ENCODE results near the gene PNPT1. TPM values are rescaled to one million over a fixed set of nuclear protein-coding genes. Genes with fewer than 3 reads are reported as not detected.
"Not testable (repeated sequence)": the region's sequence is repeated elsewhere in the genome, so short reads cannot be mapped to it uniquely, and the experiment has no call there.

Gene PNPT1
- 29.7 TPM for total RNA-seq

- no peaks in the 10 kb centered on the region for H3K36me3 ChIP-seq (ENCODE audit: control insufficient read depth in 3 of 3, insufficient read depth in 3 of 3, low read length in 3 of 3)
- H3K9ac ChIP-seq (ENCODE audit: low read depth in 1 of 3, low read length in 3 of 3) = peak within 1 kb of the TSS; percentile 66 to 84 (median 76)
- no peak within 1 kb of the TSS for H3K27ac ChIP-seq (ENCODE audit: low read depth, low read length)
- H3K4me1 ChIP-seq (ENCODE audit: control insufficient read depth in 3 of 3, insufficient read depth in 3 of 3, low read length in 3 of 3) = peaks cover 0 to 8% (median 0%) of the 10 kb centered on the region in 3 donors
- H3K9me3 ChIP-seq (ENCODE audit: control insufficient read depth in 3 of 3, low read length in 3 of 3) = no peaks in the 10 kb centered on the region
- H3K4me3 ChIP-seq (ENCODE audit: low read length in 3 of 3) = peak within 1 kb of the TSS; percentile 90 to 100 (median 96)
- H3K27me3 ChIP-seq (ENCODE audit: control insufficient read depth in 3 of 3, insufficient read depth in 3 of 3, low read length in 3 of 3) = peaks cover 0 to 2% (median 0%) of the 10 kb centered on the region in 3 donors
Observed at GRCh38 chr2:55693181-55694125, at the start of gene PNPT1. TSS of gene PNPT1 (minus strand) at chr2:55693844. CDS start at chr2:55693823, 21 bp downstream.

- H3K4me3 ChIP-seq (ENCODE audit: low read length in 3 of 3) = no peak overlapping the region
- H3K4me1 ChIP-seq (ENCODE audit: control insufficient read depth in 3 of 3, insufficient read depth in 3 of 3, low read length in 3 of 3) = no peaks in the 10 kb centered on the region
- no peak overlapping the region for H3K27ac ChIP-seq (ENCODE audit: low read depth, low read length)
- no peaks in the 10 kb centered on the region for H3K9me3 ChIP-seq (ENCODE audit: control insufficient read depth in 3 of 3, low read length in 3 of 3)
- H3K9ac ChIP-seq (ENCODE audit: low read depth in 1 of 3, low read length in 3 of 3) = no peak overlapping the region
- H3K36me3 ChIP-seq (ENCODE audit: control insufficient read depth in 3 of 3, insufficient read depth in 3 of 3, low read length in 3 of 3) = no peaks in the 10 kb centered on the region
- H3K27me3 ChIP-seq (ENCODE audit: control insufficient read depth in 3 of 3, insufficient read depth in 3 of 3, low read length in 3 of 3) = no peaks in the 10 kb centered on the region
Observed at GRCh38 chr2:55742996-55743395, 49.4 kb upstream of the PNPT1 start.

GRCh38 chr2:55736019-55736536 is 42.4 kb upstream of the PNPT1 start:
- not testable (repeated sequence) for H3K4me1 ChIP-seq (ENCODE audit: control insufficient read depth in 3 of 3, insufficient read depth in 3 of 3, low read length in 3 of 3); H3K9ac ChIP-seq (ENCODE audit: low read depth in 1 of 3, low read length in 3 of 3); H3K36me3 ChIP-seq (ENCODE audit: control insufficient read depth in 3 of 3, insufficient read depth in 3 of 3, low read length in 3 of 3); H3K4me3 ChIP-seq (ENCODE audit: low read length in 3 of 3); H3K27ac ChIP-seq (ENCODE audit: low read depth, low read length); H3K27me3 ChIP-seq (ENCODE audit: control insufficient read depth in 3 of 3, insufficient read depth in 3 of 3, low read length in 3 of 3); H3K9me3 ChIP-seq (ENCODE audit: control insufficient read depth in 3 of 3, low read length in 3 of 3)

DNA sequence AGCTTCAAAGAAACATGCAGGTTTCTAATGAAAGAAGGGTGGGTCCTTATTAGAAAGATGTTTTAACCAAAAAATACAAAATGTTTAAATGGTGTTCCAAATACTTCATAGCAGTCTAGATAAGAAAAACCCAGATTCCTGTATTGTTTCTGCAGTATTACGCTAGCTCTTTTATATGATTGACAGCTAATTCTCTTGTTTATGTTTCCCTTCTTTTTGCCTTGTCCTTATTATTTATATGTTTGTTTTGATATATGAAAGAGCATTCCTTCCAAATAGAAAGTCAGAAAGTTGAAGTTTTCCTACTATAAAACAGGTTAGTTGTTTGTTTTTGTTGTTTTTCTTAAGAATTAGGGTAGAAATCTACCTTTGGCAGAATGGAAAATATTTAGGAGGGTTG is 41.1 kb upstream of the PNPT1 start:
- no peaks in the 10 kb centered on the region for H3K36me3 ChIP-seq (ENCODE audit: control insufficient read depth in 3 of 3, insufficient read depth in 3 of 3, low read length in 3 of 3)
- no peaks in the 10 kb centered on the region for H3K9me3 ChIP-seq (ENCODE audit: control insufficient read depth in 3 of 3, low read length in 3 of 3)
- H3K4me1 ChIP-seq (ENCODE audit: control insufficient read depth in 3 of 3, insufficient read depth in 3 of 3, low read length in 3 of 3) = no peaks in the 10 kb centered on the region
- H3K27me3 ChIP-seq (ENCODE audit: control insufficient read depth in 3 of 3, insufficient read depth in 3 of 3, low read length in 3 of 3) = peaks cover 0 to 2% (median 0%) of the 10 kb centered on the region in 3 donors
- H3K27ac ChIP-seq (ENCODE audit: low read depth, low read length) = no peak overlapping the region
- H3K9ac ChIP-seq (ENCODE audit: low read depth in 1 of 3, low read length in 3 of 3) = no peak overlapping the region
- no peak overlapping the region for H3K4me3 ChIP-seq (ENCODE audit: low read length in 3 of 3)

GRCh38 chr2:55733335-55733734 is 39.7 kb upstream of the PNPT1 start:
- H3K9me3 ChIP-seq (ENCODE audit: control insufficient read depth in 3 of 3, low read length in 3 of 3) = no peaks in the 10 kb centered on the region

DNA sequence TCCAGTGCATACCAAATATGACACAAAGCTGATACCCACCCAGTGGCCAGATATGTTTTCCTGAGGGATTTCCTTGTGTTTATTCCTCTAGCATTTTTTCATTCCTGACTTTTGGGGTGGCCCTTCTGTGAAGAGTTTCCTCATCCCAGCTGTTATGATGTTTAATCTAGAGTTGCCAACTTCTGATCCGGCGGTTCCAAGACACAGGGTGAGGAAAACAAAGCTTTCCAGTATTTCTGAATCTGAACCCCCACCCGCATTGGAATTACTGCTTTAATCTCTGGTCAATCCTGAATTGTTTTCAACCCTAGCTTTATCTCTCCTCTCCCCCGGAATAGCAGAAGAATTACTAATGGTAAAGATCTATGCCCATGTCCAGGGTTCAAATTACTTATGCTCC is 39.2 kb upstream of the PNPT1 start:
- Histone ChIP-seq H3K4me3 (ENCODE audit: low read length in 3 of 3) (no peak overlapping the region), H3K9me3 (ENCODE audit: control insufficient read depth in 3 of 3, low read length in 3 of 3) (no peaks in the 10 kb centered on the region), H3K36me3 (ENCODE audit: control insufficient read depth in 3 of 3, insufficient read depth in 3 of 3, low read length in 3 of 3) (no peaks in the 10 kb centered on the region), H3K27ac (ENCODE audit: low read depth, low read length) (no peak overlapping the region), H3K4me1 (ENCODE audit: control insufficient read depth in 3 of 3, insufficient read depth in 3 of 3, low read length in 3 of 3) (no peaks in the 10 kb centered on the region), H3K9ac (ENCODE audit: low read depth in 1 of 3, low read length in 3 of 3) (no peak overlapping the region), H3K27me3 (ENCODE audit: control insufficient read depth in 3 of 3, insufficient read depth in 3 of 3, low read length in 3 of 3) (peaks cover 0 to 2% (median 0%) of the 10 kb centered on the region in 3 donors)

More at GRCh38 chr2:55733335-55733734, 39.7 kb upstream of the PNPT1 start:
- Histone ChIP-seq H3K9ac (ENCODE audit: low read depth in 1 of 3, low read length in 3 of 3) (no peak overlapping the region), H3K4me3 (ENCODE audit: low read length in 3 of 3) (no peak overlapping the region), H3K27me3 (ENCODE audit: control insufficient read depth in 3 of 3, insufficient read depth in 3 of 3, low read length in 3 of 3) (peaks cover 0 to 2% (median 0%) of the 10 kb centered on the region in 3 donors), H3K4me1 (ENCODE audit: control insufficient read depth in 3 of 3, insufficient read depth in 3 of 3, low read length in 3 of 3) (no peaks in the 10 kb centered on the region), H3K36me3 (ENCODE audit: control insufficient read depth in 3 of 3, insufficient read depth in 3 of 3, low read length in 3 of 3) (no peaks in the 10 kb centered on the region), H3K27ac (ENCODE audit: low read depth, low read length) (no peak overlapping the region)

- no peaks in the 10 kb centered on the region for H3K4me1 ChIP-seq (ENCODE audit: control insufficient read depth in 3 of 3, insufficient read depth in 3 of 3, low read length in 3 of 3)
- H3K4me3 ChIP-seq (ENCODE audit: low read length in 3 of 3) = no peak overlapping the region
- H3K9ac ChIP-seq (ENCODE audit: low read depth in 1 of 3, low read length in 3 of 3) = no peak overlapping the region
- no peak overlapping the region for H3K27ac ChIP-seq (ENCODE audit: low read depth, low read length)
- H3K36me3 ChIP-seq (ENCODE audit: control insufficient read depth in 3 of 3, insufficient read depth in 3 of 3, low read length in 3 of 3) = no peaks in the 10 kb centered on the region
- no peaks in the 10 kb centered on the region for H3K9me3 ChIP-seq (ENCODE audit: control insufficient read depth in 3 of 3, low read length in 3 of 3)
- H3K27me3 ChIP-seq (ENCODE audit: control insufficient read depth in 3 of 3, insufficient read depth in 3 of 3, low read length in 3 of 3) = peaks cover 0 to 2% (median 0%) of the 10 kb centered on the region in 3 donors
Observed at GRCh38 chr2:55729136-55729685, 35.6 kb upstream of the PNPT1 start.

DNA sequence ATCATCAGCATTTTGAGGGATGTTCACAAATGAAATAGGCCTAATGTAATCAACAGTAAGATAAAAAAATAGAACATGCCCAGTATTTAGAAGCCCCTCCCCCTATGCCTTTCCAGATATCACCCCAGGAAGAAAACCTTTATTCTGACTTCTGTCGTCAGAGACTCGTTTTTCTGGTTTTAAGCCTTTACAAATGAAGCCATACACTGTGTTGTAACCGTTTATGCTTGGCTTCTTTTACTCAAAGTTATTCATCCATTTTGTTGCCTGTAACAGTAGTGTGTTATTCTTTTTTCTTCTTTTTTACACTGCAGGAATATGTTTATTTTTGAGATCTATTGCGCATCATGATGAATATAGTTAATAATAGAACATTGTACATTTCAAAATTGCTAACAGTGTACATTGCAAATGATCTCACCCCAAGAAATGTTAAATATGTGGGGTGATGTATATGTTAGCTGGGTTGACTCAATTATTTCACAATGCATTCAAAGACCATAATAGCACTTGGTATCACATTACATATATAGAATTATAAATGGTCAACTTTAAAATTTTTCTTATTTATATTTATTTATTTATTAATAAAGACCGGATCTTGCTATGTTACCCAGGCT is 28.1 kb upstream of the PNPT1 start:
- H3K27ac ChIP-seq (ENCODE audit: low read depth, low read length) = no peak overlapping the region
- H3K4me1 ChIP-seq (ENCODE audit: control insufficient read depth in 3 of 3, insufficient read depth in 3 of 3, low read length in 3 of 3) = no peaks in the 10 kb centered on the region
- no peak overlapping the region for H3K4me3 ChIP-seq (ENCODE audit: low read length in 3 of 3)
- H3K36me3 ChIP-seq (ENCODE audit: control insufficient read depth in 3 of 3, insufficient read depth in 3 of 3, low read length in 3 of 3) = no peaks in the 10 kb centered on the region
- H3K9ac ChIP-seq (ENCODE audit: low read depth in 1 of 3, low read length in 3 of 3) = no peak overlapping the region
- no peaks in the 10 kb centered on the region for H3K27me3 ChIP-seq (ENCODE audit: control insufficient read depth in 3 of 3, insufficient read depth in 3 of 3, low read length in 3 of 3)
- H3K9me3 ChIP-seq (ENCODE audit: control insufficient read depth in 3 of 3, low read length in 3 of 3) = no peaks in the 10 kb centered on the region

- Histone ChIP-seq H3K36me3 (ENCODE audit: control insufficient read depth in 3 of 3, insufficient read depth in 3 of 3, low read length in 3 of 3) (no peaks in the 10 kb centered on the region), H3K27ac (ENCODE audit: low read depth, low read length) (no peak overlapping the region), H3K9ac (ENCODE audit: low read depth in 1 of 3, low read length in 3 of 3) (no peak overlapping the region), H3K4me3 (ENCODE audit: low read length in 3 of 3) (no peak overlapping the region), H3K9me3 (ENCODE audit: control insufficient read depth in 3 of 3, low read length in 3 of 3) (no peaks in the 10 kb centered on the region), H3K4me1 (ENCODE audit: control insufficient read depth in 3 of 3, insufficient read depth in 3 of 3, low read length in 3 of 3) (no peaks in the 10 kb centered on the region), H3K27me3 (ENCODE audit: control insufficient read depth in 3 of 3, insufficient read depth in 3 of 3, low read length in 3 of 3) (no peaks in the 10 kb centered on the region)
Observed at GRCh38 chr2:55720417-55720816, 26.8 kb upstream of the PNPT1 start.

- H3K4me3 ChIP-seq (ENCODE audit: low read length in 3 of 3) = no peak overlapping the region
- no peaks in the 10 kb centered on the region for H3K36me3 ChIP-seq (ENCODE audit: control insufficient read depth in 3 of 3, insufficient read depth in 3 of 3, low read length in 3 of 3)
- no peak overlapping the region for H3K27ac ChIP-seq (ENCODE audit: low read depth, low read length)
- no peaks in the 10 kb centered on the region for H3K4me1 ChIP-seq (ENCODE audit: control insufficient read depth in 3 of 3, insufficient read depth in 3 of 3, low read length in 3 of 3)
- no peak overlapping the region for H3K9ac ChIP-seq (ENCODE audit: low read depth in 1 of 3, low read length in 3 of 3)
- no peaks in the 10 kb centered on the region for H3K9me3 ChIP-seq (ENCODE audit: control insufficient read depth in 3 of 3, low read length in 3 of 3)
- H3K27me3 ChIP-seq (ENCODE audit: control insufficient read depth in 3 of 3, insufficient read depth in 3 of 3, low read length in 3 of 3) = no peaks in the 10 kb centered on the region
Observed at GRCh38 chr2:55719852-55720251, 26.2 kb upstream of the PNPT1 start.
